SH-SY5Y (cell line): Measurements from ENCODE around the gene KLK4.

ENCODE experiments used
- GATA2 ChIP-seq: IDR thresholded peaks from 2 replicates; pipeline ENCODE4 v1.6.1; 2011; ENCODE audit warnings: mild to moderate bottlenecking, low read depth, low read length
- GATA3 ChIP-seq: IDR thresholded peaks from 2 replicates; pipeline ENCODE4 v1.6.1; 2011; ENCODE audit warnings: low read depth, mild to moderate bottlenecking, low read length, moderate library complexity

DNA sequence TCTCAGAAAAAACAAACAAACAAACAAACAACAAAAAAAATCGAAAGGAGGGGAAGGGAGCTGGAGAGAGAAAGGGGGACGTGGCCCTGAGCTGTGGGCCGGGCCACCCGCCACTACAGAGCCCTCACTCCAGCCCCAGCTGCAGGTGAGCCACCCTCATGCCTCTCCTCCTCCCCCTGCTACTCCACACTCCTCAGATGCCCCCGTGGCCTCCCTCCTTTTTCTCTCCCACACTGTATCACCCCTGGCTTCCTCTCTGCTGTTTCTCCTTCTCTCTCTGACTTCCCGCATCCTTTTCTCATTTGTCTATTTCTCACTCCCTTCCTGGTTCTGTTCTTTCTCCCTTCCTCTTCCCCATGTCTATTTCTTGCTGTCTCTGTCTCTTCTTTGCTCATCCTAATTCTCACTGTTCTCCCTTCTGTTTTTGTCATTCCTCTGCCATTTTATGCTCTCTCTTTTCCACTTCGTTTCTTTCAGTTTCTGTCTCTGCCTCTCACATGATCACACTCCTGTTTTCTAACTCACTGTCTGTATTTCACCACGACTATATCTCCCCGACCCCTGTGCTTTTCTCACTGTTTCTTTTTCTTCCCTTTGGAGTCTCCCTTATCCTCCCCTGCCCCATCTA, 35.3 kb downstream of the KLK4 start:
- TF ChIP-seq GATA3 (no peak), GATA2 (no peak)
